ENCODE measurements around the gene AGFG2. TPM values are rescaled to one million over a fixed set of nuclear protein-coding genes. Genes with fewer than 3 reads are reported as not detected.

Gene AGFG2
- total and polyA plus RNA-seq, 2 of the 13 experiments (the other 11 are each of a cell fraction or from before 2014, with no cell fraction given): 125 to 132 TPM

GRCh38 chr7:100493476-100494264 is 45.3 kb upstream of the AGFG2 start (continued):
- TF ChIP-seq ZNF609 (CRISPR knock-in tag; IDR thresholded peaks at IDR 0.05; ENCODE audit: borderline replicate concordance) (0 out of 2 replicates have a peak, but pooled peaks have one; percentile 61), ZNF597 (CRISPR knock-in tag; IDR thresholded peaks at IDR 0.05) (no peak), ATM (IDR thresholded peaks at IDR 0.05; ENCODE audit: borderline replicate concordance) (no peak), ZNF556 (CRISPR knock-in tag; IDR thresholded peaks at IDR 0.05; ENCODE audit: borderline replicate concordance) (peak; percentile 50; the same call in 1 of the 2 replicates), BATF2 (CRISPR knock-in tag; IDR thresholded peaks at IDR 0.05) (peak; percentile 47; the same call in 1 of the 2 replicates), ZNF629 (CRISPR knock-in tag; conservative IDR thresholded peaks at IDR 0.05) (no peak), ZNF17 (CRISPR knock-in tag; IDR thresholded peaks at IDR 0.05) (no peak)
- TF ChIP-seq, protein P1, sequence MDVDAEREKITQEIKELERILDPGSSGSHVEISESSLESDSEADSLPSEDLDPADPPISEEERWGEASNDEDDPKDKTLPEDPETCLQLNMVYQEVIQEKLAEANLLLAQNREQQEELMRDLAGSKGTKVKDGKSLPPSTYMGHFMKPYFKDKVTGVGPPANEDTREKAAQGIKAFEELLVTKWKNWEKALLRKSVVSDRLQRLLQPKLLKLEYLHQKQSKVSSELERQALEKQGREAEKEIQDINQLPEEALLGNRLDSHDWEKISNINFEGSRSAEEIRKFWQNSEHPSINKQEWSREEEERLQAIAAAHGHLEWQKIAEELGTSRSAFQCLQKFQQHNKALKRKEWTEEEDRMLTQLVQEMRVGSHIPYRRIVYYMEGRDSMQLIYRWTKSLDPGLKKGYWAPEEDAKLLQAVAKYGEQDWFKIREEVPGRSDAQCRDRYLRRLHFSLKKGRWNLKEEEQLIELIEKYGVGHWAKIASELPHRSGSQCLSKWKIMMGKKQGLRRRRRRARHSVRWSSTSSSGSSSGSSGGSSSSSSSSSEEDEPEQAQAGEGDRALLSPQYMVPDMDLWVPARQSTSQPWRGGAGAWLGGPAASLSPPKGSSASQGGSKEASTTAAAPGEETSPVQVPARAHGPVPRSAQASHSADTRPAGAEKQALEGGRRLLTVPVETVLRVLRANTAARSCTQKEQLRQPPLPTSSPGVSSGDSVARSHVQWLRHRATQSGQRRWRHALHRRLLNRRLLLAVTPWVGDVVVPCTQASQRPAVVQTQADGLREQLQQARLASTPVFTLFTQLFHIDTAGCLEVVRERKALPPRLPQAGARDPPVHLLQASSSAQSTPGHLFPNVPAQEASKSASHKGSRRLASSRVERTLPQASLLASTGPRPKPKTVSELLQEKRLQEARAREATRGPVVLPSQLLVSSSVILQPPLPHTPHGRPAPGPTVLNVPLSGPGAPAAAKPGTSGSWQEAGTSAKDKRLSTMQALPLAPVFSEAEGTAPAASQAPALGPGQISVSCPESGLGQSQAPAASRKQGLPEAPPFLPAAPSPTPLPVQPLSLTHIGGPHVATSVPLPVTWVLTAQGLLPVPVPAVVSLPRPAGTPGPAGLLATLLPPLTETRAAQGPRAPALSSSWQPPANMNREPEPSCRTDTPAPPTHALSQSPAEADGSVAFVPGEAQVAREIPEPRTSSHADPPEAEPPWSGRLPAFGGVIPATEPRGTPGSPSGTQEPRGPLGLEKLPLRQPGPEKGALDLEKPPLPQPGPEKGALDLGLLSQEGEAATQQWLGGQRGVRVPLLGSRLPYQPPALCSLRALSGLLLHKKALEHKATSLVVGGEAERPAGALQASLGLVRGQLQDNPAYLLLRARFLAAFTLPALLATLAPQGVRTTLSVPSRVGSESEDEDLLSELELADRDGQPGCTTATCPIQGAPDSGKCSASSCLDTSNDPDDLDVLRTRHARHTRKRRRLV (CRISPR knock-in tag; IDR thresholded peaks at IDR 0.05): no peak
- TF ChIP-seq, protein P2, sequence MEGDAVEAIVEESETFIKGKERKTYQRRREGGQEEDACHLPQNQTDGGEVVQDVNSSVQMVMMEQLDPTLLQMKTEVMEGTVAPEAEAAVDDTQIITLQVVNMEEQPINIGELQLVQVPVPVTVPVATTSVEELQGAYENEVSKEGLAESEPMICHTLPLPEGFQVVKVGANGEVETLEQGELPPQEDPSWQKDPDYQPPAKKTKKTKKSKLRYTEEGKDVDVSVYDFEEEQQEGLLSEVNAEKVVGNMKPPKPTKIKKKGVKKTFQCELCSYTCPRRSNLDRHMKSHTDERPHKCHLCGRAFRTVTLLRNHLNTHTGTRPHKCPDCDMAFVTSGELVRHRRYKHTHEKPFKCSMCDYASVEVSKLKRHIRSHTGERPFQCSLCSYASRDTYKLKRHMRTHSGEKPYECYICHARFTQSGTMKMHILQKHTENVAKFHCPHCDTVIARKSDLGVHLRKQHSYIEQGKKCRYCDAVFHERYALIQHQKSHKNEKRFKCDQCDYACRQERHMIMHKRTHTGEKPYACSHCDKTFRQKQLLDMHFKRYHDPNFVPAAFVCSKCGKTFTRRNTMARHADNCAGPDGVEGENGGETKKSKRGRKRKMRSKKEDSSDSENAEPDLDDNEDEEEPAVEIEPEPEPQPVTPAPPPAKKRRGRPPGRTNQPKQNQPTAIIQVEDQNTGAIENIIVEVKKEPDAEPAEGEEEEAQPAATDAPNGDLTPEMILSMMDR (CRISPR knock-in tag; IDR thresholded peaks at IDR 0.05): peak; percentile 69
- TF ChIP-seq, protein P3, sequence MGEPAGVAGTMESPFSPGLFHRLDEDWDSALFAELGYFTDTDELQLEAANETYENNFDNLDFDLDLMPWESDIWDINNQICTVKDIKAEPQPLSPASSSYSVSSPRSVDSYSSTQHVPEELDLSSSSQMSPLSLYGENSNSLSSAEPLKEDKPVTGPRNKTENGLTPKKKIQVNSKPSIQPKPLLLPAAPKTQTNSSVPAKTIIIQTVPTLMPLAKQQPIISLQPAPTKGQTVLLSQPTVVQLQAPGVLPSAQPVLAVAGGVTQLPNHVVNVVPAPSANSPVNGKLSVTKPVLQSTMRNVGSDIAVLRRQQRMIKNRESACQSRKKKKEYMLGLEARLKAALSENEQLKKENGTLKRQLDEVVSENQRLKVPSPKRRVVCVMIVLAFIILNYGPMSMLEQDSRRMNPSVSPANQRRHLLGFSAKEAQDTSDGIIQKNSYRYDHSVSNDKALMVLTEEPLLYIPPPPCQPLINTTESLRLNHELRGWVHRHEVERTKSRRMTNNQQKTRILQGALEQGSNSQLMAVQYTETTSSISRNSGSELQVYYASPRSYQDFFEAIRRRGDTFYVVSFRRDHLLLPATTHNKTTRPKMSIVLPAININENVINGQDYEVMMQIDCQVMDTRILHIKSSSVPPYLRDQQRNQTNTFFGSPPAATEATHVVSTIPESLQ (CRISPR knock-in tag; conservative IDR thresholded peaks at IDR 0.05): 0 out of 2 replicates have a peak, but pooled peaks have one; percentile 29
